Kidney epithelial cell (primary cell): ENCODE results near the gene PRSS16. TPM values are rescaled to one million over a fixed set of nuclear protein-coding genes. Genes with fewer than 3 reads are reported as not detected.

ENCODE experiments used
- DNase-seq: peaks from one replicate; pipeline ENCODE4 v3.0.0-alpha.2; 2010; ENCODE audit warnings: low read depth
- H3K27me3 ChIP-seq: 2 replicates; pipeline ENCODE4 v1.6.0; 2011; ENCODE audit warnings: low read length; ENCODE audit not compliant: control insufficient read depth, insufficient read depth
- H3K36me3 ChIP-seq: 2 replicates; pipeline ENCODE4 v1.5.1; 2011; ENCODE audit warnings: low read length; ENCODE audit not compliant: control insufficient read depth, insufficient read depth
- H3K4me3 ChIP-seq: 2 replicates; pipeline ENCODE4 v1.5.1; 2011; ENCODE audit warnings: low read depth, mild to moderate bottlenecking, control low read depth, low read length
- total RNA-seq: library from RNA; depleted of rRNA; stranded (reverse); fragments of >200 nt; gene quantifications from 2 replicates; pipeline ENCODE4 v1.2.3, GENCODE V29; 2015
- TF ChIP-seq, protein P1 (sequence below): IDR thresholded peaks from 2 replicates; pipeline ENCODE4 v1.5.1; 2011; ENCODE audit warnings: mild to moderate bottlenecking, moderate library complexity, low read length, control low read depth, inconsistent platforms; ENCODE audit not compliant: insufficient read depth, poor library complexity, severe bottlenecking

Gene PRSS16
- total RNA-seq, 1 donor from 2014 or later = 2.2 TPM

- Histone ChIP-seq H3K27me3 (peaks cover 29% of the 10 kb centered on the region), H3K36me3 (no peaks in the 10 kb centered on the region), H3K4me3 (no peak overlapping the region)
- no peak for DNase-seq
- TF ChIP-seq, protein P1, sequence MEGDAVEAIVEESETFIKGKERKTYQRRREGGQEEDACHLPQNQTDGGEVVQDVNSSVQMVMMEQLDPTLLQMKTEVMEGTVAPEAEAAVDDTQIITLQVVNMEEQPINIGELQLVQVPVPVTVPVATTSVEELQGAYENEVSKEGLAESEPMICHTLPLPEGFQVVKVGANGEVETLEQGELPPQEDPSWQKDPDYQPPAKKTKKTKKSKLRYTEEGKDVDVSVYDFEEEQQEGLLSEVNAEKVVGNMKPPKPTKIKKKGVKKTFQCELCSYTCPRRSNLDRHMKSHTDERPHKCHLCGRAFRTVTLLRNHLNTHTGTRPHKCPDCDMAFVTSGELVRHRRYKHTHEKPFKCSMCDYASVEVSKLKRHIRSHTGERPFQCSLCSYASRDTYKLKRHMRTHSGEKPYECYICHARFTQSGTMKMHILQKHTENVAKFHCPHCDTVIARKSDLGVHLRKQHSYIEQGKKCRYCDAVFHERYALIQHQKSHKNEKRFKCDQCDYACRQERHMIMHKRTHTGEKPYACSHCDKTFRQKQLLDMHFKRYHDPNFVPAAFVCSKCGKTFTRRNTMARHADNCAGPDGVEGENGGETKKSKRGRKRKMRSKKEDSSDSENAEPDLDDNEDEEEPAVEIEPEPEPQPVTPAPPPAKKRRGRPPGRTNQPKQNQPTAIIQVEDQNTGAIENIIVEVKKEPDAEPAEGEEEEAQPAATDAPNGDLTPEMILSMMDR = no peak
Measured at GRCh38 chr6:27281569-27281968, 34.1 kb downstream of the PRSS16 start.

- H3K36me3 ChIP-seq = no peaks in the 10 kb centered on the region
- TF ChIP-seq, protein P1 = no peak
- H3K27me3 ChIP-seq = peaks cover 35% of the 10 kb centered on the region
- no peak overlapping the region for H3K4me3 ChIP-seq
- DNase-seq = no peak
Measured at GRCh38 chr6:27283279-27283678, 35.8 kb downstream of the PRSS16 start.

DNA sequence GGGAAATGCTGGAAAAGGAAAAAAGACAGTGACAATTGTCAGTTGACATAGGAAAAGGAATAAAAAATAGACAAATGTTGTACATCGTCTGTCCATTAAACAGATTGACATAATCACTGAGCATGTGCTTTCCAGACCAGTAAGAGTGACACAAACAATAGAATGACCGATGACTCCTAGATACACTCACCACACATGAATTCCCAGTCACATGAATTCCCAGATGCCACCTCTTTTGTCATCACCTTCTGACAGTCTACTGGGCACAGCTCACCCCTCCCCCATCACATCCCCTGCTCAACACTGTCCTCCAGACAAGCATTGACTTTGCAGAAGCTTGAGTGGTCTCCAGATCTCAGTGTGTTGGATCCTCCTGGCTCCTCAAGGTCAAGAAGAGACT lies 38.6 kb downstream of the PRSS16 start:
- TF ChIP-seq, protein P1 = no peak
- peaks cover 51% of the 10 kb centered on the region for H3K27me3 ChIP-seq
- DNase-seq = no peak

DNA sequence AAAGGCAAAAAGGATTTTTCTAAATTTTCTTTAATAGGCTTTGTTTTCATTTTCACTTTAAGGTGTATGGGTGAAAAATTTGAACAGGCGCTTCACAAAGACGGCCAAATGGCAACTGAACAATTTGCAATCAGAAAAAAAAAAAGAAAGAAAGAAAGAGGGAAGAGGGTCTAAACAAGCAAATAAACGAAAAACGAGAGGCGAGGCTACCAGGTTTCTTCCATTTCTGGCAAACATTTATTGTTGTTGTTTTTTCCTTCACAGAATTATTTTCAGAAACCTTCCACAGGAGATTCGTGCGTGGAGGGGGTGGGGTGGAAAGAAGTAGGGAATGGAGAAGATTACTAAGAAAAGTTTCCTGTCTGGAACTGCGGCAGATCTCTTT lies 40.2 kb downstream of the PRSS16 start:
- Histone ChIP-seq H3K4me3 (no peak overlapping the region), H3K27me3 (peaks cover 52% of the 10 kb centered on the region)

More for the DNA sequence above, 38.6 kb downstream of the PRSS16 start:
- H3K36me3 ChIP-seq = no peaks in the 10 kb centered on the region
- no peak overlapping the region for H3K4me3 ChIP-seq

GRCh38 chr6:27288136-27289044 lies 40.9 kb downstream of the PRSS16 start:
- no peak for DNase-seq
- Histone ChIP-seq H3K36me3 (no peaks in the 10 kb centered on the region), H3K27me3 (peaks cover 46% of the 10 kb centered on the region), H3K4me3 (peak overlapping the region; percentile 17)
- TF ChIP-seq, protein P1 = no peak

More for the DNA sequence above, 40.2 kb downstream of the PRSS16 start:
- no peaks in the 10 kb centered on the region for H3K36me3 ChIP-seq
- DNase-seq = no peak
- TF ChIP-seq, protein P1 = no peak
